Activated CD4-positive, alpha-beta T cell treated with anti-CD3 and anti-CD28 coated beads for 48 hours (primary cell): ENCODE results near the gene APOL1.
"Not testable (repeated sequence)": the region's sequence is repeated elsewhere in the genome, so short reads cannot be mapped to it uniquely, and the experiment has no call there.

Experiments used
- DNase-seq: peaks from one replicate; pipeline ENCODE4 v3.0.0-alpha.2; 2020

The APOL1 gene

GRCh38 chr22:36274531-36274930 lies 21.6 kb downstream of the APOL1 start:
- DNase-seq = no peak

GRCh38 chr22:36277482-36278291 lies 24.8 kb downstream of the APOL1 start:
- peak; percentile 81 for DNase-seq

GRCh38 chr22:36279219-36279666 lies 26.3 kb downstream of the APOL1 start:
- DNase-seq = no peak

- DNase-seq = no peak
These were observed 27.4 kb downstream of the APOL1 start for GRCh38 chr22:36280379-36280778.

GRCh38 chr22:36281781-36282327 lies 28.9 kb downstream of the APOL1 start:
- no peak for DNase-seq

GRCh38 chr22:36282328-36282831 lies 29.4 kb downstream of the APOL1 start:
- DNase-seq = no peak

- DNase-seq = no peak
These were observed 31.2 kb downstream of the APOL1 start for GRCh38 chr22:36284171-36284571.

GRCh38 chr22:36285017-36285416 lies 32.1 kb downstream of the APOL1 start:
- DNase-seq = no peak

GRCh38 chr22:36285545-36285944 lies 32.6 kb downstream of the APOL1 start:
- DNase-seq = no peak

- DNase-seq = peak; percentile 85
These were observed 33.4 kb downstream of the APOL1 start for GRCh38 chr22:36286096-36286957.

GRCh38 chr22:36287881-36288515 lies 35.1 kb downstream of the APOL1 start:
- no peak for DNase-seq

- DNase-seq = no peak
These were observed 35.9 kb downstream of the APOL1 start for GRCh38 chr22:36288571-36289405.

GRCh38 chr22:36289406-36289870 lies 36.5 kb downstream of the APOL1 start:
- no peak for DNase-seq

- DNase-seq = not testable (repeated sequence)
These were observed 37.0 kb downstream of the APOL1 start for GRCh38 chr22:36289948-36290371.

GRCh38 chr22:36290391-36291075 lies 37.6 kb downstream of the APOL1 start:
- not testable (repeated sequence) for DNase-seq

GRCh38 chr22:36291831-36292740 lies 39.2 kb downstream of the APOL1 start:
- no peak for DNase-seq

- DNase-seq = no peak
These were observed 40.0 kb downstream of the APOL1 start for GRCh38 chr22:36292823-36293530.

- DNase-seq = no peak
These were observed 40.8 kb downstream of the APOL1 start for GRCh38 chr22:36293606-36294292.

GRCh38 chr22:36294293-36294620 lies 41.3 kb downstream of the APOL1 start:
- no peak for DNase-seq
